Activated CD8-positive, alpha-beta memory T cell treated with anti-CD3 and anti-CD28 coated beads, Interleukin-2, amount 10 ng/mL, durations not matched to agents 7 days and 5 days (primary cell): ENCODE results near the gene KRTAP4-7. TPM values are rescaled to one million over a fixed set of nuclear protein-coding genes. Genes with fewer than 3 reads are reported as not detected.
"Not testable (repeated sequence)": the region's sequence is repeated elsewhere in the genome, so short reads cannot be mapped to it uniquely, and the experiment has no call there.

ENCODE experiments used
- ATAC-seq: fragments of 150-1000 bp; cut with Tn5 transposase; one replicate; pipeline ENCODE4 v1.10.0; 2021; ENCODE audit warnings: moderate library complexity
- CTCF ChIA-PET: fragments of 350-600 bp; sonication (Branson Sonifier 250); formaldehyde crosslinking; loops from one replicate; lab custom pipeline; 2021; ENCODE audit warnings: antibody characterized with exemption; lab: Charles Lee
- DNase-seq: peaks from one replicate; pipeline ENCODE4 v3.0.0-alpha.2; 2020
- H3K27ac Mint-ChIP-seq: one replicate; pipeline ENCODE4 v1.8.0; 2021; ENCODE audit warnings: mild to moderate bottlenecking, mixed read lengths
- H3K27me3 Mint-ChIP-seq: one replicate; pipeline ENCODE4 v1.8.0; 2021; ENCODE audit warnings: mixed read lengths
- H3K36me3 Mint-ChIP-seq: one replicate; pipeline ENCODE4 v1.8.0; 2021; ENCODE audit warnings: mild to moderate bottlenecking, mixed read lengths
- H3K4me1 Mint-ChIP-seq: one replicate; pipeline ENCODE4 v1.8.0; 2021; ENCODE audit warnings: mixed read lengths
- H3K4me3 Mint-ChIP-seq: one replicate; pipeline ENCODE4 v1.8.0; 2021; ENCODE audit warnings: mild to moderate bottlenecking, moderate library complexity, mixed read lengths
- H3K9me3 Mint-ChIP-seq: one replicate; pipeline ENCODE4 v1.8.0; 2022; ENCODE audit warnings: low read depth, mixed read lengths
- total RNA-seq, 2 experiments: library from RNA; stranded (reverse); gene quantifications; one replicate each; pipeline ENCODE4 v1.2.3, GENCODE V29; 2021

Gene KRTAP4-7
- total RNA-seq, 2 experiments from 2014 or later: not detected

- CTCF ChIA-PET: no interaction called here
- H3K4me1 Mint-ChIP-seq: peaks cover 2% of the 10 kb centered on the region
- H3K9me3 Mint-ChIP-seq: no peaks in the 10 kb centered on the region
- DNase-seq (no peak), ATAC-seq (no peak)
- H3K4me3 Mint-ChIP-seq: no peak overlapping the region
- H3K27me3 Mint-ChIP-seq: peaks cover 24% of the 10 kb centered on the region
- H3K36me3 Mint-ChIP-seq: no peaks in the 10 kb centered on the region
- H3K27ac Mint-ChIP-seq: no peak overlapping the region
These were observed 10.3 kb upstream of the KRTAP4-7 start for GRCh38 chr17:41073676-41074075.

DNA sequence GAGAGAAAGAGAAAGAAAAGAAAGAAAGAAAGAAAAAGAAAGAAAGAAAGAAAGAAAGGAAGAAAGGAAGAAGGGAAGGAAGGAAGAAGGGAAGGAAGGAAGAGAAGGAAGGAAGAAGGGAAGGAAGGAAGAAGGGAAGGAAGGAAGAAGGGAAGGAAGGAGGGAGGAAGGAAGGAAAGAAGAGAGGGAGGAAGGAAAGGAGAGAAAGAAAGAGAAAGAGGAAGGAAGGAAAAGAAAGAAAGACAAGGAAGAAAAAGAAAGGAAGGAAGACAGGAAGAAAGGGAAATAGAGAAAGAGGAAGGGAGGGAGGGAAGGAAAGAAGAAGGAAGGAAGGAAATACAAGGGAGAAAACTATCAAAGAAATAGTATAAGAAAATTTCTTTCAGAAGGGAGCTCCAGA is 7.2 kb upstream of the KRTAP4-7 start:
- Mint-ChIP-seq H3K27ac (no peak overlapping the region), H3K27me3 (peaks cover 24% of the 10 kb centered on the region), H3K36me3 (no peaks in the 10 kb centered on the region), H3K4me1 (no peaks in the 10 kb centered on the region), H3K9me3 (no peaks in the 10 kb centered on the region), H3K4me3 (no peak overlapping the region)
- DNase-seq (no peak), ATAC-seq (no peak)
- CTCF ChIA-PET: no interaction called here

DNA sequence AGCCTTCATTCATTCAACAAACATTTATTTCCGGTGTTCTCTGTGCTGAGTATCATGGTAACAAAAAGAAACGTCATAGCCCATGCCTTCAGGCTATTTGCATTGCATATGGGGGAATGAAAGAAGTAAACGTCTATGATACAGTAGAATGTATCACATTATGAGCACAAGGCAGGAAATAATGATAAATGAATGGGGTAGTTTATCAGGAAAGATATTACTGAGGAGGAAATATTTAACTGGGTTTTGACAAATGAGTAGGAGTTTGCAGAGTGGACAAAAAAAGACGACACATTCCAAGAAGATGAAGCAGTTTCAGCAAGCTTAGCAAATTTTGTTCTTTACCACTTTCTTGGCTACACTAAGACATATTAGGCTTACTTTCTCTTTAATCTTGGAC is 1.3 kb upstream of the KRTAP4-7 start:
- ATAC-seq (no peak), DNase-seq (no peak)
- H3K27ac Mint-ChIP-seq: no peak overlapping the region
- peaks cover 15% of the 10 kb centered on the region for H3K27me3 Mint-ChIP-seq
- H3K4me1 Mint-ChIP-seq: no peaks in the 10 kb centered on the region
- H3K4me3 Mint-ChIP-seq: no peak overlapping the region
- no peaks in the 10 kb centered on the region for H3K9me3 Mint-ChIP-seq
- H3K36me3 Mint-ChIP-seq: no peaks in the 10 kb centered on the region
- CTCF ChIA-PET: no interaction called here

GRCh38 chr17:41083427-41083826 is 523 bp upstream of the KRTAP4-7 start:
- ATAC-seq, CTCF ChIA-PET: not testable (repeated sequence)

DNA sequence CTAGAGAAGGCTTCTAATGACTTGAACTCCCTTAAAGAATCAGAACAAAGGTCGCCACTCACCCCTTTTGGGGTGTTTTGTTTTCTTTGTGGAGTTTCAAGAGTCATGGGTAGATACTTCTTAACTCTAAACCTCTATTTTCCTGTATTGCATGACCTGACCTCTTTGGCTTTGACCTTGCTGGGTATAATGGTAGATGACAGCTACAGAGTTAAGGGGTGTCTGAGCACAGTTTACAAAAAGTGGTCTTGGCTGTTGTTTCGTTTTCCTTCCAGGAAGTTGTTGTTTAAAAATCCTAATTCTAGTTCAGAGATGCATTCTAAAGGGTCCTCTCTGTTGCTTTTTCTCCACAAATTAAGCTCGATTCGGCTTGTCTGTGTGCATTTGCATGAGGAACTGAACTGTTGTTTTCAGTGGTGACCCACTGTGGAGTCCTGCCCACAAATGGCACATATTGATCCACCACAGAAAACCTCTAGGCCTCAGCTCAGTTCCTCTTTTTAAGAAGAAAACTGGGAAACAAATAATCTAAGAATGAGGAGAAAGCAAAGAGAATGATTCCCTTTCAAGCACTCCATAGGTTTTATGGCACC is 4.9 kb downstream of the KRTAP4-7 start:
- not testable (repeated sequence) for DNase-seq, ATAC-seq, H3K9me3 Mint-ChIP-seq, H3K4me3 Mint-ChIP-seq, H3K4me1 Mint-ChIP-seq, H3K36me3 Mint-ChIP-seq, H3K27ac Mint-ChIP-seq
- H3K27me3 Mint-ChIP-seq: peaks cover 17% of the 10 kb centered on the region
- CTCF ChIA-PET: interaction anchor here (0.7 kb wide), 1 partner anchor 241 kb away, joined by 3 read pairs; no protein-coding TSS in a partner anchor

More at GRCh38 chr17:41083427-41083826, 523 bp upstream of the KRTAP4-7 start:
- not testable (repeated sequence) for DNase-seq, H3K4me3 Mint-ChIP-seq, H3K9me3 Mint-ChIP-seq, H3K36me3 Mint-ChIP-seq, H3K4me1 Mint-ChIP-seq, H3K27ac Mint-ChIP-seq
- H3K27me3 Mint-ChIP-seq: peaks cover 15% of the 10 kb centered on the region

GRCh38 chr17:41096055-41096454 is 12.1 kb downstream of the KRTAP4-7 start:
- Mint-ChIP-seq H3K36me3 (no peaks in the 10 kb centered on the region), H3K4me1 (no peaks in the 10 kb centered on the region), H3K9me3 (no peaks in the 10 kb centered on the region), H3K27ac (no peak overlapping the region), H3K4me3 (no peak overlapping the region), H3K27me3 (peaks cover 23% of the 10 kb centered on the region)
- ATAC-seq: no peak
- CTCF ChIA-PET: no interaction called here
- no peak for DNase-seq

- no peak within 1 kb of the TSS for H3K27ac Mint-ChIP-seq
- CTCF ChIA-PET: no interaction called here
- H3K4me1 Mint-ChIP-seq: no peaks in the 10 kb centered on the region
- H3K36me3 Mint-ChIP-seq: no peaks in the 10 kb centered on the region
- no peak within 1 kb of the TSS for H3K4me3 Mint-ChIP-seq
- H3K9me3 Mint-ChIP-seq: no peaks in the 10 kb centered on the region
- peaks cover 23% of the 10 kb centered on the region for H3K27me3 Mint-ChIP-seq
- ATAC-seq (no peak), DNase-seq (no peak)
These were observed 14.1 kb downstream of the KRTAP4-7 start, which contains the start of gene KRTAP4-8 for GRCh38 chr17:41098042-41098441. KRTAP4-8 (minus strand) TSS chr17:41098142; CDS start chr17:41098084, 58 bp downstream.

DNA sequence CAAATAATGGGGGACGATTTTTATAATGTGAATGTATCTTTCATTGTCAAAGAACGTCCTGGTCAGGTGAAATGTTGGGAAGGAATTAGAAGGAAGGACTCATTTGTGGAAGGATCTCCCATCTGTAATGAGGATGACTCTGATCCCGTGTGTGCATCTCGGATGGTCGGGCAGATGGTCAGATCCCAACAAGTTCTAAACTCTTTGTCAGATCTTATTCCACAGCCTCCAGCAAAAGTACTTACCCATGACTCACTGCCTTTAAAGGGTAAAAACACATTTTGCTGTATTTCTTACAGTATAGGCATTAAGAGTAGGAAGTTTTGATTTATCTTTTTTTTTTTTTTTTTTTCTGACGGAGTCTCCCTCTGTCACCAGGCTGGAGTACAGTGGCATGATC is 14.5 kb downstream of the KRTAP4-7 start:
- Mint-ChIP-seq H3K36me3 (no peaks in the 10 kb centered on the region), H3K4me3 (no peak overlapping the region)

DNA sequence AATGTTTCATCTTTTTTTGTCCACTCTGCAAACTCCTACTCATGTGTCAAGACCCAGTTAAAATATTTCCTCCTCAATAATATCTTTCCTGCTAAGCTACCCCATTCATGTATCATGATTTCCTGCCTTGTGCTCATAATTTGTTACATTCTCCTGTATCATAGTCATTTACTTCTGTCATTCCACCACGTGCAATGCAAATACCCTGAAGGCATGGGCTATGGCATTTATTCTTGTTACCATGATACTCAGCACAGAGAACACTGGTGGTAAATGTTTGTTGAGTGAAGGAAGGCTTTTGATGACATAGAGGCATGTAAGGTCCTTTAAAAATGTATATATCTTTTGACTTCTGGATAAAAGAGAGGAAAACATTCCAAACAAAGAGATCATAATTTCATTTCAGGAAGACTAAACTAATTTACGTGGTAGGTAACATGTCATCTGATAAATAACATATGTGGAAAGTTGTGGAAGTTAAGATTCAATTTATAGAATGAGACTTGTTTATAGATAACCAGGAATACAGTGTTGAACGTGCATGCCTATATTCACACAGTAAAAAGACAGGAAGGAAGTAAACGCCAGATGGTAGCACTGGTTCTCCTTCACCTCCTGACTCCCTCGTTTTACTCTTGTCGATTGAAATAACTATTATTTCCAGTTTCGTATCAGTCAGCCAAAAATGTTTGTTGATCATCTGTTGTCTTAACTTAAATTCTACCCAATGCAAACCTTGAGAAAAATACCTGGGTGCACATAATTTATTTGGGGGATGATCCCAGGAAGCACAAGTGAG is 15.9 kb downstream of the KRTAP4-7 start:
- H3K4me3 Mint-ChIP-seq, H3K4me1 Mint-ChIP-seq, CTCF ChIA-PET, H3K27ac Mint-ChIP-seq, DNase-seq, H3K36me3 Mint-ChIP-seq, H3K9me3 Mint-ChIP-seq, ATAC-seq: not testable (repeated sequence)
- H3K27me3 Mint-ChIP-seq: peaks cover 23% of the 10 kb centered on the region

More for the DNA sequence above, 14.5 kb downstream of the KRTAP4-7 start:
- DNase-seq (no peak), ATAC-seq (no peak)
- CTCF ChIA-PET: no interaction called here
- no peak overlapping the region for H3K27ac Mint-ChIP-seq
- no peaks in the 10 kb centered on the region for H3K4me1 Mint-ChIP-seq
- no peaks in the 10 kb centered on the region for H3K9me3 Mint-ChIP-seq
- H3K27me3 Mint-ChIP-seq: peaks cover 23% of the 10 kb centered on the region

DNA sequence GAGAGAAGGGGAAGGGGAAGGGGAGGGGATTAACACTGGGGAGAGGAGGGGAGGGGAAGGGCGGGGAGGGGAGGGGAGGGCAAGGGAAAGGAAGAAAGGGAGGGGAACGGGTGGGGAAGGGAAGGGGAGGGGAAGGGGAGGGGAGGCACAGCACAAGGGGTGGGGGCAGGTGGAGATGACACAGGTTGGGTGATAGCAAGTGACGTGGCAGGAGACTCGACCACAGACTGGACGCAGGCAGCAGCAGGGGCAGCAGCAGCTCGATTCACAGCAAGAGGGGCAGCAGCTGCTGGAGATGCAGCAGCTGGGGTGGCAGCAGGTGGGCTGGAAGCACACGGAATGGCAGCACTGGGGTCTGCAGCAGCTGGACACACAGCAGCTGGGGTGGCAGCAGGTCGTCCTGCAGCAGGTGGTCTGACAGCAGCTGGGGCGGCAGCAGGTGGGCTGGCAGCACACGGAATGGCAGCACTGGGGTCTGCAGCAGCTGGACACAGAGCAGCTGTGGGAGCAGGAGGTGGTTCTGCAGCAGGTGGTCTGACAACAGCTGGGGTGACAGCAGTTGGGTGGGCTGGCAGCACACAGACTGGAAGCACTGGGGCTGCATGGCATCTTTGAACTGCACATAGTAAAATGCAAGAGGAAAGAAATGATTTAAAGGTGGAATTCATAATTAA is 17.8 kb downstream of the KRTAP4-7 start, which contains the start of gene KRTAP4-16:
KRTAP4-16 (minus strand) TSS at position 624 of the 674 bp plus-strand sequence; CDS start at position 624, 0 bp downstream.
- H3K9me3 Mint-ChIP-seq: no peaks in the 10 kb centered on the region
- no peak within 1 kb of the TSS for H3K4me3 Mint-ChIP-seq
- DNase-seq (no peak), ATAC-seq (no peak)
- H3K36me3 Mint-ChIP-seq: no peaks in the 10 kb centered on the region
- no peaks in the 10 kb centered on the region for H3K4me1 Mint-ChIP-seq
- no peak within 1 kb of the TSS for H3K27ac Mint-ChIP-seq
- CTCF ChIA-PET: no interaction called here
- H3K27me3 Mint-ChIP-seq: peaks cover 20% of the 10 kb centered on the region

- no peak for DNase-seq
- Mint-ChIP-seq H3K27me3 (peaks cover 23% of the 10 kb centered on the region), H3K4me1 (peaks cover 5% of the 10 kb centered on the region), H3K27ac (no peak overlapping the region), H3K4me3 (no peak overlapping the region), H3K9me3 (no peaks in the 10 kb centered on the region), H3K36me3 (no peaks in the 10 kb centered on the region)
- CTCF ChIA-PET: no interaction called here
- no peak for ATAC-seq
These were observed 19.9 kb downstream of the KRTAP4-7 start for GRCh38 chr17:41103896-41104295.

- CTCF ChIA-PET, H3K4me1 Mint-ChIP-seq, H3K9me3 Mint-ChIP-seq, DNase-seq, H3K36me3 Mint-ChIP-seq, H3K4me3 Mint-ChIP-seq, H3K27ac Mint-ChIP-seq, ATAC-seq: not testable (repeated sequence)
- H3K27me3 Mint-ChIP-seq: peaks cover 25% of the 10 kb centered on the region
These were observed 20.6 kb downstream of the KRTAP4-7 start for GRCh38 chr17:41104386-41105038.

DNA sequence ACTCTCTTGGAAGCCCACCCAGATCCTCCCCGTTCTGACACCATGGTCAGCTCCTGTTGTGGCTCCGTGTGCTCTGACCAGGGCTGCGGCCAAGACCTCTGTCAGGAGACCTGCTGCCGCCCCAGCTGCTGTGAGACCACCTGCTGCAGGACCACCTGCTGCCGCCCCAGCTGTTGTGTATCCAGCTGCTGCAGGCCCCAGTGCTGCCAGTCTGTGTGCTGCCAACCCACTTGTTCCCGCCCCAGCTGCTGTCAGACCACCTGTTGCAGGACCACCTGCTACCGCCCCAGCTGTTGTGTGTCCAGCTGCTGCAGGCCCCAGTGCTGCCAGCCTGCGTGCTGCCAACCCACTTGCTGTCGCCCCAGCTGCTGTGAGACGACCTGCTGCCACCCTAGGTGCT is 21.4 kb downstream of the KRTAP4-7 start, which contains the start of gene KRTAP4-9:
KRTAP4-9 (plus strand) TSS at position 43 of the 400 bp plus-strand sequence; CDS start at position 43, 0 bp downstream.
- H3K9me3 Mint-ChIP-seq, H3K4me3 Mint-ChIP-seq, DNase-seq: not testable (repeated sequence)

More for the DNA sequence above, 21.4 kb downstream of the KRTAP4-7 start, which contains the start of gene KRTAP4-9:
- CTCF ChIA-PET, H3K36me3 Mint-ChIP-seq, ATAC-seq, H3K27ac Mint-ChIP-seq, H3K4me1 Mint-ChIP-seq: not testable (repeated sequence)
- H3K27me3 Mint-ChIP-seq: peaks cover 25% of the 10 kb centered on the region
